ENCODE results near the gene SESN3.

DNA sequence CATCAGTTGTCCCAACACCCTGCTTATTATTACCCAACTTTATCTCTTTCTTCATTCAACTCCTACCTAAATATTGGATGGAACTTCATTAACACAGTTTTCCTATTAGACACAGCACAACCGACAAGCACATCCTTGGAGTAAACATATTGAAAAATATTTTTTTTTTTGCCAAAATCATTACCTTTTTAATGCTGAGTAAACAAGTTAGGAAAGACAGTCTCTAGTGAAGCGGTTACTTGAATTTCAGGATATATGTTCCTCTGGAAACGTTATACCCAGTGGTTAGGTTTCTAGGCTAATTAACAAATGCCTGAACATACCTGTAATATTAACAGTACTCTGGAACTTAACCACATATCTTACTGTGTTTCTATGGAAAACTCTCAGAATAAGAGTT is 11.4 kb downstream of the SESN3 start:
- TF ChIP-seq, protein P1, sequence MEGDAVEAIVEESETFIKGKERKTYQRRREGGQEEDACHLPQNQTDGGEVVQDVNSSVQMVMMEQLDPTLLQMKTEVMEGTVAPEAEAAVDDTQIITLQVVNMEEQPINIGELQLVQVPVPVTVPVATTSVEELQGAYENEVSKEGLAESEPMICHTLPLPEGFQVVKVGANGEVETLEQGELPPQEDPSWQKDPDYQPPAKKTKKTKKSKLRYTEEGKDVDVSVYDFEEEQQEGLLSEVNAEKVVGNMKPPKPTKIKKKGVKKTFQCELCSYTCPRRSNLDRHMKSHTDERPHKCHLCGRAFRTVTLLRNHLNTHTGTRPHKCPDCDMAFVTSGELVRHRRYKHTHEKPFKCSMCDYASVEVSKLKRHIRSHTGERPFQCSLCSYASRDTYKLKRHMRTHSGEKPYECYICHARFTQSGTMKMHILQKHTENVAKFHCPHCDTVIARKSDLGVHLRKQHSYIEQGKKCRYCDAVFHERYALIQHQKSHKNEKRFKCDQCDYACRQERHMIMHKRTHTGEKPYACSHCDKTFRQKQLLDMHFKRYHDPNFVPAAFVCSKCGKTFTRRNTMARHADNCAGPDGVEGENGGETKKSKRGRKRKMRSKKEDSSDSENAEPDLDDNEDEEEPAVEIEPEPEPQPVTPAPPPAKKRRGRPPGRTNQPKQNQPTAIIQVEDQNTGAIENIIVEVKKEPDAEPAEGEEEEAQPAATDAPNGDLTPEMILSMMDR (conservative IDR thresholded peaks at IDR 0.05; ENCODE audit: low read depth, low read length): no peak
- no peak for TF ChIP-seq EZH2 (IDR thresholded peaks at IDR 0.05; ENCODE audit: low read length, unreplicated experiment)

Measured in PC-3 (cell line).